HepG2 (cell line): ENCODE results near the gene PLEKHM2. TPM values are rescaled to one million over a fixed set of nuclear protein-coding genes. Genes with fewer than 3 reads are reported as not detected.

Source experiments
- ATF1 ChIP-seq: IDR thresholded peaks from 2 replicates; pipeline ENCODE4 v1.6.1; 2016; ENCODE audit warnings: mild to moderate bottlenecking, control low read depth
- GPBP1L1 ChIP-seq: sonication (generic); formaldehyde crosslinking; IDR thresholded peaks from 2 replicates; pipeline ENCODE4 v1.5.0; 2020; ENCODE audit warnings: mild to moderate bottlenecking, missing genetic modification reagents
- HINFP ChIP-seq: sonication (generic); formaldehyde crosslinking; IDR thresholded peaks from 2 replicates; pipeline ENCODE4 v1.4.0; 2020; ENCODE audit warnings: low read depth, mild to moderate bottlenecking, missing genetic modification reagents
- HNRNPLL ChIP-seq: fragments of 200-400 bp; formaldehyde crosslinking; IDR thresholded peaks from 2 replicates; pipeline ENCODE4 v1.6.1; 2017; ENCODE audit warnings: mild to moderate bottlenecking, low read depth, low read length; ENCODE audit not compliant: poor library complexity, severe bottlenecking
- MAX ChIP-seq: IDR thresholded peaks from 2 replicates; pipeline ENCODE4 v1.6.1; 2012; ENCODE audit warnings: inconsistent platforms
- PAX8 ChIP-seq: sonication (generic); formaldehyde crosslinking; IDR thresholded peaks from 2 replicates; pipeline ENCODE4 v1.8.0; 2022; ENCODE audit warnings: mild to moderate bottlenecking, missing genetic modification reagents, borderline replicate concordance
- PCBP1 ChIP-seq: fragments of 200-400 bp; formaldehyde crosslinking; IDR thresholded peaks from 2 replicates; pipeline ENCODE4 v1.6.1; 2017; ENCODE audit warnings: mild to moderate bottlenecking, low read depth, low read length, borderline replicate concordance
- POLR2AphosphoS5 ChIP-seq: IDR thresholded peaks from 2 replicates; pipeline ENCODE4 v1.6.1; 2012; ENCODE audit warnings: low read depth, low read length
- PTBP1 ChIP-seq: fragments of 200-400 bp; formaldehyde crosslinking; IDR thresholded peaks from 2 replicates; pipeline ENCODE4 v1.6.1; 2018; ENCODE audit warnings: low read length, low read depth; ENCODE audit not compliant: poor library complexity, severe bottlenecking
- RCOR2 ChIP-seq: IDR thresholded peaks from 2 replicates; pipeline ENCODE4 v1.6.1; 2016; ENCODE audit warnings: missing biosample characterization, missing genetic modification reagents
- TSC22D2 ChIP-seq: sonication (generic); formaldehyde crosslinking; IDR thresholded peaks from 2 replicates; pipeline ENCODE4 v1.5.1; 2020; ENCODE audit warnings: missing genetic modification reagents, mild to moderate bottlenecking, borderline replicate concordance
- WIZ ChIP-seq: sonication (generic); formaldehyde crosslinking; IDR thresholded peaks from 2 replicates; pipeline ENCODE4 v1.5.1; 2020; ENCODE audit warnings: mild to moderate bottlenecking, missing genetic modification reagents
- ZBTB25 ChIP-seq: IDR thresholded peaks from 2 replicates; pipeline ENCODE4 v1.6.1; 2018; ENCODE audit warnings: missing genetic modification reagents
- ZC3H13 ChIP-seq: sonication (generic); formaldehyde crosslinking; IDR thresholded peaks from 2 replicates; pipeline ENCODE4 v1.8.1; 2023; ENCODE audit warnings: mild to moderate bottlenecking, missing genetic modification reagents, moderate library complexity
- ZFX ChIP-seq: sonication (generic); formaldehyde crosslinking; IDR thresholded peaks from 2 replicates; pipeline ENCODE4 v1.4.0; 2020; ENCODE audit warnings: mild to moderate bottlenecking, low read depth, missing genetic modification reagents, moderate library complexity
- ZKSCAN5 ChIP-seq: sonication (generic); formaldehyde crosslinking; IDR thresholded peaks from 2 replicates; pipeline ENCODE4 v1.5.1; 2020; ENCODE audit warnings: mild to moderate bottlenecking, missing genetic modification reagents
- ZNF281 ChIP-seq: sonication (generic); formaldehyde crosslinking; IDR thresholded peaks from 2 replicates; pipeline ENCODE4 v1.4.0; 2020; ENCODE audit warnings: missing genetic modification reagents, borderline replicate concordance
- ZNF354B ChIP-seq: sonication (generic); formaldehyde crosslinking; IDR thresholded peaks from 2 replicates; pipeline ENCODE4 v1.8.0; 2022; ENCODE audit warnings: mild to moderate bottlenecking, missing genetic modification reagents
- ZNF616 ChIP-seq: sonication (generic); formaldehyde crosslinking; IDR thresholded peaks from 2 replicates; pipeline ENCODE4 v1.5.0; 2020; ENCODE audit warnings: low read depth, mild to moderate bottlenecking, missing genetic modification reagents
- ZNF629 ChIP-seq: sonication (generic); formaldehyde crosslinking; conservative IDR thresholded peaks from 2 replicates; pipeline ENCODE4 v1.5.0; 2020; ENCODE audit warnings: missing genetic modification reagents
- ZNF672 ChIP-seq: sonication (generic); formaldehyde crosslinking; IDR thresholded peaks from 2 replicates; pipeline ENCODE4 v1.8.1; 2022; ENCODE audit warnings: missing genetic modification reagents
- ZNF761 ChIP-seq: sonication (generic); formaldehyde crosslinking; conservative IDR thresholded peaks from 2 replicates; pipeline ENCODE4 v1.4.0; 2020; ENCODE audit warnings: mild to moderate bottlenecking, missing genetic modification reagents
- ZNF768 ChIP-seq: sonication (generic); formaldehyde crosslinking; IDR thresholded peaks from 2 replicates; pipeline ENCODE4 v1.4.0; 2020; ENCODE audit warnings: missing genetic modification reagents
- ZNF816 ChIP-seq: sonication (generic); formaldehyde crosslinking; IDR thresholded peaks from 2 replicates; pipeline ENCODE4 v1.8.0; 2022; ENCODE audit warnings: missing genetic modification reagents, mild to moderate bottlenecking, borderline replicate concordance
- ZNF879 ChIP-seq: sonication (generic); formaldehyde crosslinking; IDR thresholded peaks from 2 replicates; pipeline ENCODE4 v1.8.1; 2023; ENCODE audit warnings: missing genetic modification reagents
- polyA plus RNA-seq, 8 experiments: library from polyadenylated mRNA; depleted of rRNA in 3 of 8; stranded (reverse) in 7 of 8; unstranded in 1 of 8; fragments of >200 nt; fragmentation: Illumina TruSeq in 4 of 8; extraction: Trizol in 4 of 8; gene quantifications; 2 replicates each; pipeline versions ENCODE4 v1.2.1 to v1.2.3, GENCODE V29; 2011 to 2016; ENCODE audit warnings: low read depth in 4 of 8, missing spikeins in 1 of 8, mixed read lengths in 1 of 8; ENCODE audit not compliant: insufficient read depth in 1 of 8
- total RNA-seq, 5 experiments: library from RNA; depleted of rRNA; stranded (reverse); fragments of >200 nt; fragmentation: Illumina TruSeq; extraction: Trizol; gene quantifications; 2 replicates each; pipeline ENCODE4 v1.2.3, GENCODE V29; 2016; ENCODE audit warnings: low read depth in 1 of 5

Gene PLEKHM2
- total and polyA plus RNA-seq, 2 of the 13 experiments (the other 11 are each of a cell fraction or from before 2014, with no cell fraction given) = 16.5 to 27.3 TPM

GRCh38 chr1:15758953-15759661 lies 75.0 kb downstream of the PLEKHM2 start (continued):
- TF ChIP-seq PAX8 (CRISPR knock-in tag) (no peak), RCOR2 (no peak), ZKSCAN5 (CRISPR knock-in tag) (no peak), ZNF281 (CRISPR knock-in tag) (no peak), MAX (no peak), ZNF616 (CRISPR knock-in tag) (no peak), ZNF761 (CRISPR knock-in tag) (no peak), WIZ (CRISPR knock-in tag) (no peak), ZNF354B (no peak), POLR2AphosphoS5 (no peak), TSC22D2 (CRISPR knock-in tag) (no peak), ZBTB25 (CRISPR knock-in tag) (no peak), ATF1 (CRISPR knock-in tag) (no peak), PCBP1 (no peak), GPBP1L1 (CRISPR knock-in tag) (no peak), HINFP (no peak), HNRNPLL (peak; percentile 53), ZNF879 (no peak), ZNF816 (CRISPR knock-in tag) (0 out of 2 replicates have a peak, but pooled peaks have one; percentile 27), ZC3H13 (CRISPR knock-in tag) (no peak), PTBP1 (no peak), ZNF768 (CRISPR knock-in tag) (no peak; the same call in 1 of the 2 replicates), ZNF672 (CRISPR knock-in tag) (no peak), ZFX (peak; percentile 64), ZNF629 (CRISPR knock-in tag) (no peak)
